Mesothelial cell of epicardium (in vitro differentiated cells): ENCODE results near the gene RNU1-3. TPM values are rescaled to one million over a fixed set of nuclear protein-coding genes. Genes with fewer than 3 reads are reported as not detected.
"Not testable (repeated sequence)": the region's sequence is repeated elsewhere in the genome, so short reads cannot be mapped to it uniquely, and the experiment has no call there.

Experiments used
- DNase-seq, 2 experiments: peaks; one replicate each; pipeline ENCODE4 v3.0.0; 2021; ENCODE audit warnings: low spot score in 2 of 2; ENCODE audit not compliant: unreplicated experiment in 2 of 2
- H3K27ac Mint-ChIP-seq: 2 replicates; pipeline ENCODE4 v1.8.0; 2021; ENCODE audit warnings: mixed read lengths
- H3K27me3 Mint-ChIP-seq: 2 replicates; pipeline ENCODE4 v1.8.0; 2021; ENCODE audit warnings: low read depth, mixed read lengths
- H3K36me3 Mint-ChIP-seq: 2 replicates; pipeline ENCODE4 v1.8.0; 2021; ENCODE audit warnings: mixed read lengths
- H3K4me1 Mint-ChIP-seq: 2 replicates; pipeline ENCODE4 v1.8.0; 2021; ENCODE audit warnings: mixed read lengths
- H3K4me3 Mint-ChIP-seq: 2 replicates; pipeline ENCODE4 v1.8.0; 2021; ENCODE audit warnings: mild to moderate bottlenecking, moderate library complexity, mixed read lengths
- H3K9me3 Mint-ChIP-seq: 2 replicates; pipeline ENCODE4 v1.8.0; 2021; ENCODE audit warnings: mixed read lengths
- total RNA-seq: library from RNA; stranded (reverse); gene quantifications from 3 replicates; pipeline ENCODE4 v1.2.1, GENCODE V29; 2021
- TF ChIP-seq, protein P1 (sequence below): fragments of 200-600 bp; sonication (generic); IDR thresholded peaks from one replicate; pipeline ENCODE4 v1.5.0; 2021; ENCODE audit warnings: antibody characterized with exemption; ENCODE audit not compliant: unreplicated experiment

RNU1-3 gene
- total RNA-seq, 1 donor from 2014 or later, result 3,945 TPM

- DNase-seq, result peak in 1 of 2 experiments; percentile 39
- H3K36me3 Mint-ChIP-seq, result peaks cover 29% of the 10 kb centered on the region
- not testable (repeated sequence) for H3K9me3 Mint-ChIP-seq
These were observed 30.8 kb downstream of the RNU1-3 start for GRCh38 chr1:16635959-16636358.

GRCh38 chr1:16633540-16634282, 33.0 kb downstream of the RNU1-3 start:
- peaks cover 46% of the 10 kb centered on the region for H3K36me3 Mint-ChIP-seq
- DNase-seq, result peak; percentile 19 to 43
- H3K4me3 Mint-ChIP-seq, H3K27ac Mint-ChIP-seq, H3K9me3 Mint-ChIP-seq, H3K27me3 Mint-ChIP-seq, H3K4me1 Mint-ChIP-seq: not testable (repeated sequence)

More at GRCh38 chr1:16635959-16636358, 30.8 kb downstream of the RNU1-3 start:
- not testable (repeated sequence) for H3K4me3 Mint-ChIP-seq, H3K4me1 Mint-ChIP-seq, H3K27ac Mint-ChIP-seq, H3K27me3 Mint-ChIP-seq

GRCh38 chr1:16632044-16632850, 34.5 kb downstream of the RNU1-3 start:
- not testable (repeated sequence) for H3K4me3 Mint-ChIP-seq, H3K27ac Mint-ChIP-seq, H3K4me1 Mint-ChIP-seq, H3K9me3 Mint-ChIP-seq, H3K27me3 Mint-ChIP-seq
- DNase-seq, result peak; percentile 21 to 46
- peaks cover 60% of the 10 kb centered on the region for H3K36me3 Mint-ChIP-seq

GRCh38 chr1:16631248-16632043, 35.3 kb downstream of the RNU1-3 start:
- no peak overlapping the region for H3K4me3 Mint-ChIP-seq

GRCh38 chr1:16630661-16631247, 36.0 kb downstream of the RNU1-3 start:
- Mint-ChIP-seq H3K9me3 (no peaks in the 10 kb centered on the region), H3K4me1 (no peaks in the 10 kb centered on the region), H3K27me3 (no peaks in the 10 kb centered on the region), H3K4me3 (no peak overlapping the region), H3K27ac (no peak overlapping the region), H3K36me3 (peaks cover 71% of the 10 kb centered on the region)
- TF ChIP-seq, protein P1, sequence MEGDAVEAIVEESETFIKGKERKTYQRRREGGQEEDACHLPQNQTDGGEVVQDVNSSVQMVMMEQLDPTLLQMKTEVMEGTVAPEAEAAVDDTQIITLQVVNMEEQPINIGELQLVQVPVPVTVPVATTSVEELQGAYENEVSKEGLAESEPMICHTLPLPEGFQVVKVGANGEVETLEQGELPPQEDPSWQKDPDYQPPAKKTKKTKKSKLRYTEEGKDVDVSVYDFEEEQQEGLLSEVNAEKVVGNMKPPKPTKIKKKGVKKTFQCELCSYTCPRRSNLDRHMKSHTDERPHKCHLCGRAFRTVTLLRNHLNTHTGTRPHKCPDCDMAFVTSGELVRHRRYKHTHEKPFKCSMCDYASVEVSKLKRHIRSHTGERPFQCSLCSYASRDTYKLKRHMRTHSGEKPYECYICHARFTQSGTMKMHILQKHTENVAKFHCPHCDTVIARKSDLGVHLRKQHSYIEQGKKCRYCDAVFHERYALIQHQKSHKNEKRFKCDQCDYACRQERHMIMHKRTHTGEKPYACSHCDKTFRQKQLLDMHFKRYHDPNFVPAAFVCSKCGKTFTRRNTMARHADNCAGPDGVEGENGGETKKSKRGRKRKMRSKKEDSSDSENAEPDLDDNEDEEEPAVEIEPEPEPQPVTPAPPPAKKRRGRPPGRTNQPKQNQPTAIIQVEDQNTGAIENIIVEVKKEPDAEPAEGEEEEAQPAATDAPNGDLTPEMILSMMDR, result no peak
- DNase-seq, result peak in 1 of 2 experiments; percentile 57

More at GRCh38 chr1:16631248-16632043, 35.3 kb downstream of the RNU1-3 start:
- Mint-ChIP-seq H3K27me3 (no peaks in the 10 kb centered on the region), H3K27ac (no peak overlapping the region), H3K4me1 (no peaks in the 10 kb centered on the region), H3K36me3 (peaks cover 64% of the 10 kb centered on the region), H3K9me3 (no peaks in the 10 kb centered on the region)
- peak in 1 of 2 experiments; percentile 55 for DNase-seq
- TF ChIP-seq, protein P1, result no peak

GRCh38 chr1:16629916-16630530, 36.7 kb downstream of the RNU1-3 start:
- H3K27ac Mint-ChIP-seq, H3K9me3 Mint-ChIP-seq, H3K4me3 Mint-ChIP-seq, H3K27me3 Mint-ChIP-seq, H3K4me1 Mint-ChIP-seq: not testable (repeated sequence)
- DNase-seq, result peak in 1 of 2 experiments; percentile 48
- H3K36me3 Mint-ChIP-seq, result peaks cover 76% of the 10 kb centered on the region
